K562 (cell line): ENCODE data around the gene ZNF575. TPM values are rescaled to one million over a fixed set of nuclear protein-coding genes. Genes with fewer than 3 reads are reported as not detected.
A peak's percentile ranks its signal among the peaks of the same experiment; 100 is the strongest.

Experiments used
- FOXJ3 ChIP-seq: sonication (generic); formaldehyde crosslinking; IDR thresholded peaks from 2 replicates; pipeline ENCODE4 v1.4.0; 2020; ENCODE audit warnings: mild to moderate bottlenecking, missing genetic modification reagents
- FOXM1 ChIP-seq, 2 experiments: fragments of 450-650 bp in 1 of 2; sonication (generic) in 1 of 2; formaldehyde crosslinking in 1 of 2; IDR thresholded peaks; 2 replicates each; pipeline versions ENCODE4 v1.6.1 to v1.9.0; 2017 to 2022; ENCODE audit warnings: low read depth in 2 of 2, mild to moderate bottlenecking in 2 of 2, missing genetic modification reagents in 1 of 2, moderate library complexity in 1 of 2
- GABPA ChIP-seq: fragments of 200-800 bp; sonication (Bioruptor generic); conservative IDR thresholded peaks from 2 replicates; pipeline ENCODE4 v1.6.1; 2016; ENCODE audit warnings: low read depth, missing genetic modification characterization, missing compliant biosample characterization
- NFIC ChIP-seq: fragments of 450-650 bp; IDR thresholded peaks from 2 replicates; pipeline ENCODE4 v1.6.1; 2017; ENCODE audit warnings: mild to moderate bottlenecking, inconsistent platforms
- REST ChIP-seq, 2 experiments: fragments of 450-650 bp; formaldehyde crosslinking in 1 of 2; IDR thresholded peaks; 2 replicates each; pipeline versions ENCODE4 v1.4.0 to v1.6.1; 2014 to 2020; ENCODE audit warnings: mild to moderate bottlenecking in 2 of 2, borderline replicate concordance in 1 of 2, low read depth in 1 of 2
- ZNF407 ChIP-seq: fragments of 450-650 bp; IDR thresholded peaks from 2 replicates; pipeline ENCODE4 v1.6.1; 2016; ENCODE audit warnings: low read depth
- polyA plus RNA-seq, 8 experiments: library from polyadenylated mRNA; depleted of rRNA in 4 of 8; stranded (reverse) in 5 of 8; unstranded in 3 of 8; fragments of >200 nt; fragmentation: Nextera tagmentation in 2 of 8; fragmentation: Illumina TruSeq in 1 of 8; extraction: Ambion mirVana in 2 of 8; extraction: Trizol in 1 of 8; gene quantifications; 2 replicates each; pipeline versions ENCODE4 v1.2.1 to v1.2.3, GENCODE V29; 2011 to 2014; ENCODE audit warnings: inconsistent platforms in 1 of 8, missing spikeins in 1 of 8
- total RNA-seq, 7 experiments: library from RNA; depleted of rRNA in 6 of 7; stranded (reverse); fragments of >200 nt in 6 of 7; fragmentation: Illumina TruSeq in 2 of 7; extraction: Trizol in 2 of 7; gene quantifications; 2 replicates each; pipeline versions ENCODE4 v1.2.1 to v1.2.3, GENCODE V29; 2011 to 2021; ENCODE audit warnings: low replicate concordance in 1 of 7

The ZNF575 gene
- total and polyA plus RNA-seq, 9 of the 15 experiments (the other 6 are each of a cell fraction or from before 2014, with no cell fraction given), result 0.20 to 0.98 (median 0.32) TPM; not detected in 6

- TF ChIP-seq ZNF407, result 0 out of 2 replicates have a peak, but pooled peaks have one; percentile 26
- TF ChIP-seq FOXM1 (IDR thresholded peaks at IDR 0.05; ENCODE audit: low read depth), result no peak
- TF ChIP-seq FOXM1 (CRISPR knock-in tag; IDR thresholded peaks at IDR 0.05; ENCODE audit: low read depth), result no peak
- peak; percentile 30; the same call in 1 of the 2 replicates for TF ChIP-seq REST (IDR thresholded peaks at IDR 0.05; ENCODE audit: borderline replicate concordance)
- TF ChIP-seq REST (CRISPR knock-in tag; IDR thresholded peaks at IDR 0.05; ENCODE audit: low read depth), result no peak
- TF ChIP-seq NFIC, result peak; percentile 27; the same call in 1 of the 2 replicates
- TF ChIP-seq FOXJ3 (CRISPR knock-in tag), result no peak
- no peak for TF ChIP-seq GABPA
These were observed 29.2 kb upstream of the ZNF575 start (continued) for GRCh38 chr19:43503501-43504425.
